Heart left ventricle (tissue), 13 donors: Measurements from ENCODE around the gene PCDHB8.

ENCODE experiments used
- CTCF ChIP-seq, 12 donors: fragments of 200-600 bp; sonication (generic) in 4 of 12; IDR thresholded peaks; one replicate each; pipeline versions ENCODE4 v1.5.0 to v1.8.0; 2018 to 2022; ENCODE audit warnings: antibody characterized with exemption in 12 of 12, mild to moderate bottlenecking in 5 of 12
- POLR2A ChIP-seq, 2 donors: fragments of 450-650 bp; IDR thresholded peaks; one replicate each; pipeline ENCODE4 v1.6.1; 2017; ENCODE audit warnings: antibody characterized with exemption in 2 of 2, mild to moderate bottlenecking in 2 of 2, moderate library complexity in 2 of 2
- donor health status: ischemic (EF 13 %, LVEDD 7.1; RV severe dilation, severe dysfunction).
- donor health status: DM: no; HTN: yes; CAD: no.
- donor health status: DM: no; HTN: no; CAD: no.
- donor health status: ischemic (EF 25% LVEDD 6.9; RV normal size, moderate dysfunction).
- donor health status: ischemic (EF 25% LVEDD 5.7; RV mildly dilated, moderate dysfunction).
- donor health status: ischemic (EF 35%, LVEDD 5.7; RV mildly dilated, moderate dysfunction).
- donor health status: nonischemic (EF 11% LVEDD 7.7; RV severe dilation, severe dysfunction).
- donor health status: DM: yes; HTN: yes; CAD: no.
- donor health status: PGD.
- donor health status: ischemic (EF 29% LVEDD 5.4; RV normal size, mild dysfunction).
- donor health status: nonischemic (EF 23%, LVEDD 6.1; RV moderate dilation, normal function).

DNA sequence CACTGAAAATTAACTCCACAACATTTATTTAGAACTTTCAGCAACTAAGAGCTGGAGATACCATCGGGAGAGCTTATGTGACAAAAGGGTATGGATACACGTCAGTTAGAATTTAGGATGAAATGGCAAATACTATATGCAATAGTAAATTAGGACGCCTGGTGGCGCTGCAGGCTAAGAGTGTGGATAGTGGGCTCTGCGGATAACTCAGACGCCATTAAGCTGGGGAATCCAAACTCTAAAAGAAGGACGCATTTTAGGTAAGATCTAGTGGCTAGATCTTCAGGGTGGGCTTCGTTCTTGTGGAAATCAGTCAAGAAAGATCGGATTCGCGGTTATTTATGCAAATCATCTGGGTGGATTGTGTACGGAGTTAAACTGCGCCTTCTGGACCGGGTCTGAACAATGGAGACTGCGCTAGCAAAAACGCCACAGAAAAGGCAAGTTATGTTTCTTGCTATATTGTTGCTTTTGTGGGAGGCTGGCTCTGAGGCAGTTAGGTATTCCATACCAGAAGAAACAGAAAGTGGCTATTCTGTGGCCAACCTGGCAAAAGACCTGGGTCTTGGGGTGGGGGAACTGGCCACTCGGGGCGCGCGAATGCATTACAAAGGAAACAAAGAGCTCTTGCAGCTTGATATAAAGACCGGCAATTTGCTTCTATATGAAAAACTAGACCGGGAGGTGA, 42.4 kb upstream of the PCDHB8 start, which contains the start of gene PCDHB5:
- TF ChIP-seq CTCF (IDR thresholded peaks at IDR 0.05) (peak in 11 of 12 donors; percentile 25 to 62 (median 44)), POLR2A (IDR thresholded peaks at IDR 0.05) (no peak)
